HG02852 (cell line): Measurements from ENCODE around the gene RGS17.
"Not testable (repeated sequence)": the region's sequence is repeated elsewhere in the genome, so short reads cannot be mapped to it uniquely, and the experiment has no call there.

Source experiments
- ATAC-seq: cut with Tn5 transposase; IDR thresholded peaks from one replicate; pipeline ENCODE4 v1.9.1; 2021; ENCODE audit warnings: mild to moderate bottlenecking, moderate library complexity; ENCODE audit not compliant: unreplicated experiment

The RGS17 gene

GRCh38 chr6:153126218-153126617 lies 4.9 kb downstream of the RGS17 start:
- no peak for ATAC-seq

GRCh38 chr6:153125032-153125431 lies 6.0 kb downstream of the RGS17 start:
- ATAC-seq, result no peak

GRCh38 chr6:153123801-153124200 lies 7.3 kb downstream of the RGS17 start:
- no peak for ATAC-seq

- ATAC-seq, result no peak
Measured at GRCh38 chr6:153121311-153121710, 9.8 kb downstream of the RGS17 start.

GRCh38 chr6:153117986-153118879 lies 12.8 kb downstream of the RGS17 start:
- peak; percentile 97 for ATAC-seq

- ATAC-seq, result not testable (repeated sequence)
Measured at GRCh38 chr6:153111082-153111481, 20.0 kb downstream of the RGS17 start.

GRCh38 chr6:153110612-153111011 lies 20.5 kb downstream of the RGS17 start:
- not testable (repeated sequence) for ATAC-seq

GRCh38 chr6:153108315-153108714 lies 22.8 kb downstream of the RGS17 start:
- no peak for ATAC-seq

GRCh38 chr6:153106021-153106420 lies 25.1 kb downstream of the RGS17 start:
- no peak for ATAC-seq

GRCh38 chr6:153104220-153104619 lies 26.9 kb downstream of the RGS17 start:
- no peak for ATAC-seq

- ATAC-seq, result no peak
Measured at GRCh38 chr6:153103319-153103655, 27.8 kb downstream of the RGS17 start.

GRCh38 chr6:153102605-153103318 lies 28.3 kb downstream of the RGS17 start:
- ATAC-seq, result no peak

GRCh38 chr6:153101461-153101860 lies 29.6 kb downstream of the RGS17 start:
- ATAC-seq, result no peak

- no peak for ATAC-seq
Measured at GRCh38 chr6:153099636-153100035, 31.4 kb downstream of the RGS17 start.

- ATAC-seq, result no peak
Measured at GRCh38 chr6:153096792-153097191, 34.3 kb downstream of the RGS17 start.

GRCh38 chr6:153096031-153096430 lies 35.1 kb downstream of the RGS17 start:
- ATAC-seq, result no peak

GRCh38 chr6:153092082-153093013 lies 38.7 kb downstream of the RGS17 start:
- peak; percentile 91 for ATAC-seq

- ATAC-seq, result no peak
Measured at GRCh38 chr6:153090241-153090930, 40.7 kb downstream of the RGS17 start.

GRCh38 chr6:153088796-153089195 lies 42.3 kb downstream of the RGS17 start:
- no peak for ATAC-seq

- ATAC-seq, result no peak
Measured at GRCh38 chr6:153087436-153087835, 43.6 kb downstream of the RGS17 start.
